ENCODE data around the gene IPO13.

Gene IPO13

DNA sequence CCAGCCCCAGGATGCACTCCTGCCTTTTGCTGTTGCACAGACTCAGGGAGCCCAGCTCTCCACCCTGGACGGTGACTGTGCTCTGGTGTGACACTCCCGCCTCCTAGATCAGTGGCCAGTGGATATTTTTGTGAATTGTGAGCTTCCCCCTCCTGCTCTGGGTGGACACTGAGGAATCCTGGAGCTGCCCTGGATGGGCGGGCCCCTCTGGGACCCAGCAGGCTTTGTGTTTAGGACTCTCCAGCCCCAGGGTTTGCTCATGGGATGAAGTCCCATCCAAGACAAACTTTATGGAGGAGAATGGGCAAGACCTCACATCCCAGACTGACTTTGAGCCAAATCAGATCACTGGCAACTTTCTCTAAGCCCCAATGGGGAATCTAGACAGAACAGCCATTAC lies 68.5 kb downstream of the IPO13 start:
- no peak for DNase-seq

DNA sequence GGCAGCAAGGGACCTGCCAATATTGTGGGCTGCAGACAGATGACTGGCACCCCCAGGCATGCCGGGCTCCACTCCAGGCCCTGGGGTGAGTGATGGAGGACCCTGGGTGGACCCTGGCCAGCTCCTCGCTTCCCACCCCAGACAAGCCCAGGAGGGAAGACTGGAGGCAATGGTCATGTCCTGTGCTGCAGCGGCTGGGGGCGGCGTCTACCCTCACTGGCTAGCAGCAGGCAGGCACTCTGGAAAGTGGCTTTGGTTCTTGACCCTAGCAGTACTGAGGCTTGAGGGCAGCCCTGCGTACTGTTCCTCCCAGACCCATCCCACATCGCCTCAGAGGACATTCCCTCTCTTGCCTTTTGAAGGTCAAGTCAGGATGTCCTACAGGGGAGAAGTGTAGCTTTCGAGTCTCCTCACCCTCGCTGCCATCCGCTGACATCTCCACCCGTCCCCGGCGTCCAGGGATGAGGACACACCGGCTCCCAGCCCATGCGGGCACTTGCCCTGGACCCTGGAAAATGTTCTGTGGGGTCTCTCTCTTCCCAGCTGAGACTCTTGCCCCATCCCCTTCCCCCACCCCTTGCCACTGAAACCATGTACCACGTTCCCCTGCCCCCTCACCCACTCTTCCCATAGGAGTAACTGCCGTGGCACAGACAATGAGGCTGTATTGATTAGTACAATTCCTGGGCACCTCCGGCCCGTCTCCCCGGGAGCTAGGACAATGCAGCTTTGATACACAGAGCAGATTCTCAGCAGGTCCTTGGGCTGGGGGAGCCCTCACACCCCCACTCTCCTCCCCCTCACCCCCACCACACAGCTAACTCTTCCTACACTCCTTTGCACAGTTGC lies 69.5 kb downstream of the IPO13 start:
- DNase-seq = no peak

DNA sequence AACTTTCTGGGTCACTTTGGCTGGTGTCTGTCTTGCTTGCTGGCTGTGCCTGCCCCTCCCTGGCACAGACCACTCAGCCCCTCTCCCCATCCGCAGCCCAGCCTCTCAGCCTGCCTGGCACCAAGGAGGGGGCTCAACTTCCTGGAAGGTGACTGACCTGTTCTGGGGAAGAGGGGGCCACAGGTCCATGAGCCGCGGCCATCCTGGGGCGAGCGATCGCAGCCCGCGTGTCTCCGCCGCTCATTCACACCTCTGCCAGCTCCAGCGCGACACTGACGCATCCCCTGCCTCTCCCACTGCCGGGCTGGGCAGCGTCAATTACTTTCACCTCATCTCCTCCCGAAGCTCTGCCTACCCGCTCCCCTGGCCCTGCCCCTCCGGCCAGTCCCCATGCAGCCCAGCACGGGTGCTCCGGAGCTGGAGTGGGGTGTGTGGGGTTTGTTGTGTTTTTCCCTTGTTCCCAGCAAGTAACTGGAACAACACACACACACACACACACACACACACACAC lies 70.2 kb downstream of the IPO13 start:
- no peak for DNase-seq
